ENCODE results near the gene ACBD4. TPM values are rescaled to one million over a fixed set of nuclear protein-coding genes. Genes with fewer than 3 reads are reported as not detected.

ACBD4 gene
- total and polyA plus RNA-seq, 2 of the 13 experiments (the other 11 are each of a cell fraction or from before 2014, with no cell fraction given) = 16.1 to 26.9 TPM

DNA sequence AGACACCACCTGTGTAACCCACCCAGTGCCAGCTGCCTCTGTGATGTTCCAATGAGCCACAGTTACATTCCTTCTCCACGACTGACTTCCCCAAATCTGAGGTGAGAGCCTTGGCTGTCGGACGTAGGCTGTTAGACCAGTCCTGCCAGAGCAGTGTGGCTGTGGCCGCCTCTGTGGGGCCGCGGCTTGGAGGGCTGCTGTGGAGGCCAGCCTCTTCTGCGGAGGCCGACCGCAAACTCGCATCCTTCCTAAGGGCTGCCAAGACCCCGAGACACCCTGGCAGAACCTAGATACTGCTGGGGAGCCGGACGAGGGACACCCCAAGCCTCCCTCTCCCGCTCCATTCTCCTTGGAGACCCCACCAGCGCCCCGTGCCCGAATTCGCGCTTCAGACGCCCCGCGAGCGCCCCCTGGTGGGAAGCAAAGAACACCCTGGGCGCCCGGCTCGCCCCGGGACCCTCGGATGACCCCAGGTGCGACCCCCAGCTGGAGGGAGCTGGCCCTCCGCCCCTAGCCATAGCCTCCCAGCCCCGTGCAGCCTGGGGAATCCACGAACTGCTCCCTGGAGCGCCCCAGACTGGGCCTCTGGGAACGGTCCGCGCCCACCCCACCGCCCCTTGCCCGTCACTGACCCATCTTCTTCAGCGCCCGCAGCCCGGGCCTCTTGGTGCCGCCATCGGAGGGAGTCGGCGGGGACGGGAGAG lies 3.7 kb upstream of the ACBD4 start (continued):
- TF ChIP-seq ZNF891 (CRISPR knock-in tag; IDR thresholded peaks at IDR 0.05) (peak; percentile 55), PITX1 (CRISPR knock-in tag; IDR thresholded peaks at IDR 0.05) (no peak), ZNF747 (CRISPR knock-in tag; IDR thresholded peaks at IDR 0.05; ENCODE audit: borderline replicate concordance) (no peak), HNF4A (CRISPR knock-in tag; IDR thresholded peaks at IDR 0.05) (no peak), ZFP62 (CRISPR knock-in tag; IDR thresholded peaks at IDR 0.05) (no peak), CBX5 (CRISPR knock-in tag; IDR thresholded peaks at IDR 0.05; ENCODE audit: borderline replicate concordance) (no peak), MED1 (CRISPR knock-in tag; IDR thresholded peaks at IDR 0.05) (no peak), KAT2B (IDR thresholded peaks at IDR 0.05; ENCODE audit: borderline replicate concordance, low read depth, low read length) (no peak), ESRRA (CRISPR knock-in tag; IDR thresholded peaks at IDR 0.05; ENCODE audit: low read depth) (no peak), ZNF562 (CRISPR knock-in tag; IDR thresholded peaks at IDR 0.05; ENCODE audit: borderline replicate concordance) (no peak), HNRNPUL1 (IDR thresholded peaks at IDR 0.05; ENCODE audit: low read depth, low read length) (no peak), BCL6 (CRISPR knock-in tag; IDR thresholded peaks at IDR 0.05) (no peak), ZNF17 (CRISPR knock-in tag; IDR thresholded peaks at IDR 0.05) (no peak), ZNF780A (CRISPR knock-in tag; IDR thresholded peaks at IDR 0.05) (no peak), HIVEP1 (CRISPR knock-in tag; IDR thresholded peaks at IDR 0.05) (no peak), CHD4 (IDR thresholded peaks at IDR 0.05; ENCODE audit: borderline replicate concordance, low read length) (peak; percentile 68; the same call in 1 of the 2 replicates)
- TF ChIP-seq, protein P1, sequence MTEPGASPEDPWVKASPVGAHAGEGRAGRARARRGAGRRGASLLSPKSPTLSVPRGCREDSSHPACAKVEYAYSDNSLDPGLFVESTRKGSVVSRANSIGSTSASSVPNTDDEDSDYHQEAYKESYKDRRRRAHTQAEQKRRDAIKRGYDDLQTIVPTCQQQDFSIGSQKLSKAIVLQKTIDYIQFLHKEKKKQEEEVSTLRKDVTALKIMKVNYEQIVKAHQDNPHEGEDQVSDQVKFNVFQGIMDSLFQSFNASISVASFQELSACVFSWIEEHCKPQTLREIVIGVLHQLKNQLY (CRISPR knock-in tag; IDR thresholded peaks at IDR 0.05) = no peak
- TF ChIP-seq, protein P2, sequence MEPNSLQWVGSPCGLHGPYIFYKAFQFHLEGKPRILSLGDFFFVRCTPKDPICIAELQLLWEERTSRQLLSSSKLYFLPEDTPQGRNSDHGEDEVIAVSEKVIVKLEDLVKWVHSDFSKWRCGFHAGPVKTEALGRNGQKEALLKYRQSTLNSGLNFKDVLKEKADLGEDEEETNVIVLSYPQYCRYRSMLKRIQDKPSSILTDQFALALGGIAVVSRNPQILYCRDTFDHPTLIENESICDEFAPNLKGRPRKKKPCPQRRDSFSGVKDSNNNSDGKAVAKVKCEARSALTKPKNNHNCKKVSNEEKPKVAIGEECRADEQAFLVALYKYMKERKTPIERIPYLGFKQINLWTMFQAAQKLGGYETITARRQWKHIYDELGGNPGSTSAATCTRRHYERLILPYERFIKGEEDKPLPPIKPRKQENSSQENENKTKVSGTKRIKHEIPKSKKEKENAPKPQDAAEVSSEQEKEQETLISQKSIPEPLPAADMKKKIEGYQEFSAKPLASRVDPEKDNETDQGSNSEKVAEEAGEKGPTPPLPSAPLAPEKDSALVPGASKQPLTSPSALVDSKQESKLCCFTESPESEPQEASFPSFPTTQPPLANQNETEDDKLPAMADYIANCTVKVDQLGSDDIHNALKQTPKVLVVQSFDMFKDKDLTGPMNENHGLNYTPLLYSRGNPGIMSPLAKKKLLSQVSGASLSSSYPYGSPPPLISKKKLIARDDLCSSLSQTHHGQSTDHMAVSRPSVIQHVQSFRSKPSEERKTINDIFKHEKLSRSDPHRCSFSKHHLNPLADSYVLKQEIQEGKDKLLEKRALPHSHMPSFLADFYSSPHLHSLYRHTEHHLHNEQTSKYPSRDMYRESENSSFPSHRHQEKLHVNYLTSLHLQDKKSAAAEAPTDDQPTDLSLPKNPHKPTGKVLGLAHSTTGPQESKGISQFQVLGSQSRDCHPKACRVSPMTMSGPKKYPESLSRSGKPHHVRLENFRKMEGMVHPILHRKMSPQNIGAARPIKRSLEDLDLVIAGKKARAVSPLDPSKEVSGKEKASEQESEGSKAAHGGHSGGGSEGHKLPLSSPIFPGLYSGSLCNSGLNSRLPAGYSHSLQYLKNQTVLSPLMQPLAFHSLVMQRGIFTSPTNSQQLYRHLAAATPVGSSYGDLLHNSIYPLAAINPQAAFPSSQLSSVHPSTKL (CRISPR knock-in tag; IDR thresholded peaks at IDR 0.05) = no peak; the same call in 1 of the 2 replicates
- TF ChIP-seq, protein P3, sequence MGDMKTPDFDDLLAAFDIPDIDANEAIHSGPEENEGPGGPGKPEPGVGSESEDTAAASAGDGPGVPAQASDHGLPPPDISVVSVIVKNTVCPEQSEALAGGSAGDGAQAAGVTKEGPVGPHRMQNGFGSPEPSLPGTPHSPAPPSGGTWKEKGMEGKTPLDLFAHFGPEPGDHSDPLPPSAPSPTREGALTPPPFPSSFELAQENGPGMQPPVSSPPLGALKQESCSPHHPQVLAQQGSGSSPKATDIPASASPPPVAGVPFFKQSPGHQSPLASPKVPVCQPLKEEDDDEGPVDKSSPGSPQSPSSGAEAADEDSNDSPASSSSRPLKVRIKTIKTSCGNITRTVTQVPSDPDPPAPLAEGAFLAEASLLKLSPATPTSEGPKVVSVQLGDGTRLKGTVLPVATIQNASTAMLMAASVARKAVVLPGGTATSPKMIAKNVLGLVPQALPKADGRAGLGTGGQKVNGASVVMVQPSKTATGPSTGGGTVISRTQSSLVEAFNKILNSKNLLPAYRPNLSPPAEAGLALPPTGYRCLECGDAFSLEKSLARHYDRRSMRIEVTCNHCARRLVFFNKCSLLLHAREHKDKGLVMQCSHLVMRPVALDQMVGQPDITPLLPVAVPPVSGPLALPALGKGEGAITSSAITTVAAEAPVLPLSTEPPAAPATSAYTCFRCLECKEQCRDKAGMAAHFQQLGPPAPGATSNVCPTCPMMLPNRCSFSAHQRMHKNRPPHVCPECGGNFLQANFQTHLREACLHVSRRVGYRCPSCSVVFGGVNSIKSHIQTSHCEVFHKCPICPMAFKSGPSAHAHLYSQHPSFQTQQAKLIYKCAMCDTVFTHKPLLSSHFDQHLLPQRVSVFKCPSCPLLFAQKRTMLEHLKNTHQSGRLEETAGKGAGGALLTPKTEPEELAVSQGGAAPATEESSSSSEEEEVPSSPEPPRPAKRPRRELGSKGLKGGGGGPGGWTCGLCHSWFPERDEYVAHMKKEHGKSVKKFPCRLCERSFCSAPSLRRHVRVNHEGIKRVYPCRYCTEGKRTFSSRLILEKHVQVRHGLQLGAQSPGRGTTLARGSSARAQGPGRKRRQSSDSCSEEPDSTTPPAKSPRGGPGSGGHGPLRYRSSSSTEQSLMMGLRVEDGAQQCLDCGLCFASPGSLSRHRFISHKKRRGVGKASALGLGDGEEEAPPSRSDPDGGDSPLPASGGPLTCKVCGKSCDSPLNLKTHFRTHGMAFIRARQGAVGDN (CRISPR knock-in tag; IDR thresholded peaks at IDR 0.05) = peak; percentile 66
- TF ChIP-seq, protein P4, sequence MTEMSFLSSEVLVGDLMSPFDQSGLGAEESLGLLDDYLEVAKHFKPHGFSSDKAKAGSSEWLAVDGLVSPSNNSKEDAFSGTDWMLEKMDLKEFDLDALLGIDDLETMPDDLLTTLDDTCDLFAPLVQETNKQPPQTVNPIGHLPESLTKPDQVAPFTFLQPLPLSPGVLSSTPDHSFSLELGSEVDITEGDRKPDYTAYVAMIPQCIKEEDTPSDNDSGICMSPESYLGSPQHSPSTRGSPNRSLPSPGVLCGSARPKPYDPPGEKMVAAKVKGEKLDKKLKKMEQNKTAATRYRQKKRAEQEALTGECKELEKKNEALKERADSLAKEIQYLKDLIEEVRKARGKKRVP (CRISPR knock-in tag; IDR thresholded peaks at IDR 0.05) = no peak
- TF ChIP-seq, protein P5, sequence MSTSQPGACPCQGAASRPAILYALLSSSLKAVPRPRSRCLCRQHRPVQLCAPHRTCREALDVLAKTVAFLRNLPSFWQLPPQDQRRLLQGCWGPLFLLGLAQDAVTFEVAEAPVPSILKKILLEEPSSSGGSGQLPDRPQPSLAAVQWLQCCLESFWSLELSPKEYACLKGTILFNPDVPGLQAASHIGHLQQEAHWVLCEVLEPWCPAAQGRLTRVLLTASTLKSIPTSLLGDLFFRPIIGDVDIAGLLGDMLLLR (CRISPR knock-in tag; IDR thresholded peaks at IDR 0.05) = no peak
